ENCODE measurements around the gene GAB4.

- no peak for TF ChIP-seq TAF1 (IDR thresholded peaks at IDR 0.05; ENCODE audit: borderline replicate concordance, low read depth, low read length)
- TF ChIP-seq POLR2A (IDR thresholded peaks at IDR 0.05; ENCODE audit: low read depth, low read length), result no peak
These were observed 39.8 kb downstream of the GAB4 start for GRCh38 chr22:16968218-16968595.

All from GM12892 (cell line).